Right lobe of liver (tissue), 6 donors: ENCODE measurements around the gene WDR54. TPM values are rescaled to one million over a fixed set of nuclear protein-coding genes. Genes with fewer than 3 reads are reported as not detected.
A peak's percentile ranks its signal among the peaks of the same experiment; 100 is the strongest.

Experiments used
- ATAC-seq, 4 donors: fragments of 200-7000 bp; cut with Tn5 transposase; one replicate each; pipeline ENCODE4 v1.9.1; 2020; ENCODE audit warnings: mild to moderate bottlenecking in 4 of 4, moderate library complexity in 4 of 4
- DNase-seq, 3 donors: peaks; one replicate each; pipeline ENCODE4 v3.0.0-alpha.2; 2020
- H3K27ac ChIP-seq, 3 donors: fragments of 200-600 bp; one replicate each; pipeline ENCODE4 v1.8.0; 2022
- H3K27me3 ChIP-seq, 2 donors: fragments of 200-600 bp; one replicate each; pipeline ENCODE4 v1.8.0; 2022
- H3K36me3 ChIP-seq, 4 donors: fragments of 200-600 bp; sonication (generic) in 1 of 4; one replicate each; pipeline versions ENCODE4 v1.5.1 to v1.8.0; 2017 to 2022; ENCODE audit warnings: control low read depth in 1 of 4
- H3K4me1 ChIP-seq, 4 donors: fragments of 200-600 bp; sonication (generic) in 1 of 4; one replicate each; pipeline versions ENCODE4 v1.5.1 to v1.8.0; 2017 to 2022; ENCODE audit warnings: control low read depth in 1 of 4
- H3K4me3 ChIP-seq, 3 donors: fragments of 200-600 bp; one replicate each; pipeline ENCODE4 v1.8.0; 2022
- H3K9me3 ChIP-seq, 4 donors: fragments of 200-600 bp; sonication (generic) in 1 of 4; one replicate each; pipeline versions ENCODE4 v1.5.1 to v1.8.0; 2017 to 2022; ENCODE audit warnings: control low read depth in 1 of 4
- POLR2A ChIP-seq: fragments of 450-650 bp; IDR thresholded peaks from one replicate; pipeline ENCODE4 v1.6.1; 2017; ENCODE audit warnings: antibody characterized with exemption, mild to moderate bottlenecking
- WGBS: methylation state at CpG from one replicate; pipeline ENCODE4 v1.1.6; 2018; ENCODE audit warnings: low coverage, low lambda C conversion rate; ENCODE audit not compliant: insufficient coverage; ENCODE audit errors: missing lambda C conversion rate; 5-methylcytosine and 5-hydroxymethylcytosine counted together
- intact Hi-C, 2 donors: fragments of 100-400 bp; cut with DNase I; formaldehyde crosslinking; loops; one replicate each; pipeline versions ENCODE4 v1.11.2 to v1.14.1; 2022
- total RNA-seq, 6 experiments: library from RNA; depleted of rRNA in 2 of 6; stranded (reverse); fragments of >200 nt in 2 of 6; fragmentation: NEBNext Ultra II Directional in 3 of 6; extraction: Animal tissue kit (Norgen Biotek cat#: 25700) in 3 of 6; gene quantifications; one replicate each; pipeline versions ENCODE4 v1.1.0 to v1.2.4, GENCODE V29; 2016 to 2023
- TF ChIP-seq, protein P1 (sequence below), 4 donors: fragments of 200-600 bp in 3 of 4; fragments of 450-650 bp in 1 of 4; IDR thresholded peaks; one replicate each; pipeline versions ENCODE4 v1.5.1 to v1.8.0; 2016 to 2022; ENCODE audit warnings: antibody characterized with exemption in 4 of 4, mild to moderate bottlenecking in 2 of 4
- donor health status: DM: no; HTN: yes; CAD: no.
- donor health status: DM: no; HTN: no; CAD: no.
- donor health status: DM: no; HTN: no; CAD: no.
- donor health status: DM: no; HTN: yes; CAD: no.
- donor health status: DM: no; HTN: yes; CAD: no.

Gene WDR54
- total RNA-seq, 6 experiments from 2014 or later = 1.6 to 5.3 (median 2.2) TPM

GRCh38 chr2:74406035-74406434 is 15.5 kb upstream of the WDR54 start:
- ATAC-seq (no peak), DNase-seq (no peak)
- intact Hi-C loops = no loop called here
- H3K9me3 ChIP-seq = no peaks in the 10 kb centered on the region
- no peaks in the 10 kb centered on the region for H3K4me1 ChIP-seq
- no peak overlapping the region for H3K4me3 ChIP-seq
- no peaks in the 10 kb centered on the region for H3K36me3 ChIP-seq
- no peaks in the 10 kb centered on the region for H3K27me3 ChIP-seq
- no peak overlapping the region for H3K27ac ChIP-seq
- TF ChIP-seq POLR2A = no peak
- TF ChIP-seq, protein P1, sequence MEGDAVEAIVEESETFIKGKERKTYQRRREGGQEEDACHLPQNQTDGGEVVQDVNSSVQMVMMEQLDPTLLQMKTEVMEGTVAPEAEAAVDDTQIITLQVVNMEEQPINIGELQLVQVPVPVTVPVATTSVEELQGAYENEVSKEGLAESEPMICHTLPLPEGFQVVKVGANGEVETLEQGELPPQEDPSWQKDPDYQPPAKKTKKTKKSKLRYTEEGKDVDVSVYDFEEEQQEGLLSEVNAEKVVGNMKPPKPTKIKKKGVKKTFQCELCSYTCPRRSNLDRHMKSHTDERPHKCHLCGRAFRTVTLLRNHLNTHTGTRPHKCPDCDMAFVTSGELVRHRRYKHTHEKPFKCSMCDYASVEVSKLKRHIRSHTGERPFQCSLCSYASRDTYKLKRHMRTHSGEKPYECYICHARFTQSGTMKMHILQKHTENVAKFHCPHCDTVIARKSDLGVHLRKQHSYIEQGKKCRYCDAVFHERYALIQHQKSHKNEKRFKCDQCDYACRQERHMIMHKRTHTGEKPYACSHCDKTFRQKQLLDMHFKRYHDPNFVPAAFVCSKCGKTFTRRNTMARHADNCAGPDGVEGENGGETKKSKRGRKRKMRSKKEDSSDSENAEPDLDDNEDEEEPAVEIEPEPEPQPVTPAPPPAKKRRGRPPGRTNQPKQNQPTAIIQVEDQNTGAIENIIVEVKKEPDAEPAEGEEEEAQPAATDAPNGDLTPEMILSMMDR (IDR thresholded peaks at IDR 0.05) = no peak

- no peak overlapping the region for H3K4me3 ChIP-seq
- TF ChIP-seq POLR2A = no peak
- TF ChIP-seq, protein P1 (IDR thresholded peaks at IDR 0.05) = no peak
- DNase-seq (no peak), ATAC-seq (no peak)
- no peak overlapping the region for H3K27ac ChIP-seq
- H3K4me1 ChIP-seq = peaks cover 0 to under 1% (median 0%) of the 10 kb centered on the region in 4 donors
- no peaks in the 10 kb centered on the region for H3K36me3 ChIP-seq
- H3K9me3 ChIP-seq = no peaks in the 10 kb centered on the region
- intact Hi-C loops = no loop called here
- 44% methylated on average over 2 of the region's 5 CpGs for whole genome bisulfite sequencing
- H3K27me3 ChIP-seq = no peaks in the 10 kb centered on the region
Measured at GRCh38 chr2:74407682-74408081, 13.8 kb upstream of the WDR54 start.

DNA sequence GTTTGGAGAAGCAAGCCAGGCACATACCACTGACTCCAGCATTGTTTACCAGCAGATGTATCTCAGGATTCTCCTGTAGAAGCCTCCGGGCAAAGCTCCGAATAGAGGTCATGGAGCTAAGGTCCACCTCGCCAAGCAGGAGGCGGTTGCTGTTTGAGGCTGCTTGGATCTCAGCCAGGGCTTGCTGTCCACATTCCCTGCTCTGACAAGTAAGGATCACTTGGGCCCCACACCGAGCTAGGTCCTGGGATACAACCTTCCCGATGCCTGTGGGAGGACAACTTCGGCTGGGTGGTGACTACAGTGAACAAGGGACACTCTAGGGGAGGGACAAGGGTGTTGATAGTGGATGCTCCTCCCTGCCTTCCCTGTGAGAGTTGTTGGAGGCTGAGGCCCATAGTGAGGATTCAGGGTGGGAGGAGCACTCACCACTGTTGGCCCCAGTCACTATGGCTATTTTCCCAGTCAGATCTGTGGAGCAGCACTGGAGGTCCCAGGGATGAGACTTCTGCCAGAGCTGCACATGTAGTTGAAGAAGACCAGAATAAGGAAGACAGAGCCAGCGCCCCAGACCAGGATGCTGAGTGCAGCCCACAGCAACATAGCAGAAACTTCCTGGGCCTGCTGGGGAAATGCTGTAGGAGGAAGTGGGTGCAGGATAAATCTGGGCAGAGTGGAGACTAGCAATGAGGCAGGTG is 8.4 kb upstream of the WDR54 start:
- no peaks in the 10 kb centered on the region for H3K36me3 ChIP-seq
- peak; percentile 47 to 69 (median 64) for DNase-seq
- H3K9me3 ChIP-seq = no peaks in the 10 kb centered on the region
- no peak overlapping the region for H3K4me3 ChIP-seq
- intact Hi-C loops = loop anchor here in 1 of 2 donors (10.0 kb wide), 1 partner anchor 168 kb away; no protein-coding TSS in a partner anchor
- 34% methylated on average over 3 of the region's 8 CpGs for WGBS
- TF ChIP-seq, protein P1 (IDR thresholded peaks at IDR 0.05) = no peak
- TF ChIP-seq POLR2A = no peak
- peak; percentile 49 to 76 (median 62) for ATAC-seq
- no peak overlapping the region for H3K27ac ChIP-seq
- H3K4me1 ChIP-seq = peaks cover 0 to 9% (median 0%) of the 10 kb centered on the region in 4 donors
- H3K27me3 ChIP-seq = peaks cover 0 to 4% of the 10 kb centered on the region in 2 donors

GRCh38 chr2:74414441-74414840 is 7.1 kb upstream of the WDR54 start:
- intact Hi-C loops = loop anchor here in 1 of 2 donors (10.0 kb wide), 1 partner anchor 170 kb away; no protein-coding TSS in a partner anchor
- no peaks in the 10 kb centered on the region for H3K9me3 ChIP-seq
- peaks cover 0 to 9% (median 0%) of the 10 kb centered on the region in 4 donors for H3K4me1 ChIP-seq
- WGBS = 45% methylated on average over 3 of the region's 19 CpGs
- peak overlapping the region in 1 of 3 donors; percentile 29 for H3K27ac ChIP-seq
- ATAC-seq (no peak), DNase-seq (no peak)
- H3K27me3 ChIP-seq = peaks cover 0 to 4% of the 10 kb centered on the region in 2 donors
- H3K36me3 ChIP-seq = no peaks in the 10 kb centered on the region
- H3K4me3 ChIP-seq = peak overlapping the region; percentile 24 to 46 (median 42)
- no peak for TF ChIP-seq POLR2A
- TF ChIP-seq, protein P1 (IDR thresholded peaks at IDR 0.05) = no peak
